GM18520 (cell line): ENCODE measurements around the gene MTMR3.

Experiments
- ATAC-seq: cut with Tn5 transposase; IDR thresholded peaks from one replicate; pipeline ENCODE4 v1.9.1; 2021; ENCODE audit not compliant: unreplicated experiment

Gene MTMR3

DNA sequence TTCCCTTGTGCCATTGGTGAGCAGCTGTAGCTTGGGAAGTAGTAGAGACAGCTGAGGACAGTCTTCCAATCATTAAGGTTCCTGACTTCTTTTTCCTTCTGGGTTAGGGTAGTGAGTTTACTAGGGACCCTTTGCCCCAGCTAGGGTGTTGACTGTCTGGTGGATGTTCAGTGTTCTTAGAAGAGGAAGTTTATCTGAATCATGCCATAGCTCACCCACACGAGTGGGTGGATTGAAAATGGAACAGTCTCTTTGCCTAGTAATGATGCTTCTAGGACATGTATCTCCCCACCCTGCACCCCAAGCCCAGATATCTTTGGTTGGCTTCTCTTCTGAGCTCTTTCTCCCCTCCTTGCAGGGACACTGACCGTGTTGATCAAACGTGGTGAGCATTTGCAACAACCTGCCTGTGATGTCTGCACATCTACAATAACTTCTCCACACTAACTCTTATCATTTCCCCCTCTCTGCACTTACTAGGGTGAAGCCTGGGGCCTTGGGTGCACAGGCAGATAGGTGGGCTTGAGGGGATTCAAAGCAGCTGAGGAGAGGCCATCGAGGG, 140.2 kb downstream of the MTMR3 start:
- no peak for ATAC-seq

DNA sequence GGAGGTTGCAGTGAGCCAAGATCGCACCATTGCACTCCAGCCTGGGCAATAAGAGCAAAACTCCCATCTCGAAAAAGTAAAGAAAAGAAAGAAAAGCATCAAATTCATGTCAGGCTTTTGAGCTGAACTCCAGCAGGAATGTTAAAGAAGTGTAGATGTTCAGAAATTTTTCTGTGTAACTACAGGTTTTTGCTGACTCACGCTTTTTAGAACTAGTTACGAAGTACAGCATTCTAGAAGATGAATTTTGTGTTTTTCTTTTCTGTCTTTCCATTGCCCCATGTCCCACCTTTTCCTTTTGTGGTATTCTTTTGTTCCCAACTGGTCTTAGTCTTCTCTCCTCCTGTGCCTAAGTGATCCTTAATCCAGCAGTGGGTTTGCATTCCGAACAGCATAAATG, 141.3 kb downstream of the MTMR3 start:
- ATAC-seq = no peak

DNA sequence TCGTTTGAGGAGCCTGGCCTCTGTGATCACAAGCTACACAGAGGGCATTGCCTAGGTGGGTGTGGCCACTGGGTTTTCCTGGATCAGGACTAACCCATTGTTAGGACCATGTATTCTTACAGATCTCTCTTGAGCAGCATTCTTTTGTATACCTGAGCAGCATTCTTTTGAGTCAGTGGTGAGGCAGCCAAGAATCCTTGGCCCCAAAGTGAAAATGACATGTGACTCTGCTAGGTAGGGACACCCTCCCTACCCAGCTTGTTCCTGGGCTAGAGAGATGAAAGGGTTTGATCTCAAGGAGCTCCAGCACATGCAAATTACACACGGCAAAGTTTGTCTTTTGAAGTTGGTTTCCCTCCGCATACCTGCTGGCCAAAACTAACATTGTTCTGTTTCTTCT, 142.2 kb downstream of the MTMR3 start:
- ATAC-seq = no peak

DNA sequence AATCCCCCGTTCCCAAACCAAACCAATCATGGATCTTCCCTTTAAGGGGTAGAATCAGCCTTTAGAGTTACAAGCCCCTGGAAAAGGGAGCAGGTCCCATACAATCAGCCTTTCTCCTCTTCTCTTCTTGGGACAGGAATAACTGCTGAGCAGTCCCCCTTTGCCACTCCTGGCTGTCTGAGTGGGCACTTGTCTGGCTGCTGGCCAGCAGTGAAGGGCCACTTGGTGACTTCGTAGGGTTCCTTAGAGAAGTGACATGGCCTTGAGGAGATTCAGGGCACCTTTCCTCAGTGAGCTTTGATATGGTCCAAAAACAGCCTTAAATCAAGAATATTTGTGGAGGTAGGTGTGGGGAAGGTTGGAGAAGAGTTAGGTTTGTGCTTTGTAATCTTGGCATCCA, 143.8 kb downstream of the MTMR3 start:
- ATAC-seq = no peak

DNA sequence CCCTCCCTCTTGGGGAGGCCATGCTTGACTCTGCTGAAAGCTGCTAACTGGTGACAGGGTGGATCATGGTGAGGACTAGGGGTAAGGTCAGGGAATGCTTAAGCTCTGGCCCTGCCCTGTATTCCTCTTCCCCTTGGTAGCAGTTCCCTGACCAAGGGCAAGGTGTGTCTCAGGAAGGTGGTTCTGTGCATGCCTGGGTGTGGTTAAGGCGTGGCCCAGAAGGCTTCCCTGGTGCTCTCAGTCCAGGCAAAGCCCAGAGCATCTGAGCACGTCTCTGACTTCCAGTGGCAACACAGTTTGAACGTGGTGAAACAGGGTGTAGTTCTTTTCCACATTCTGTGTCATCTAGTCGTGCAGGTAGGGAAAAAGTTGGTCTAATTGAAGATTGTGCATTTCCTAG, 144.2 kb downstream of the MTMR3 start:
- no peak for ATAC-seq

DNA sequence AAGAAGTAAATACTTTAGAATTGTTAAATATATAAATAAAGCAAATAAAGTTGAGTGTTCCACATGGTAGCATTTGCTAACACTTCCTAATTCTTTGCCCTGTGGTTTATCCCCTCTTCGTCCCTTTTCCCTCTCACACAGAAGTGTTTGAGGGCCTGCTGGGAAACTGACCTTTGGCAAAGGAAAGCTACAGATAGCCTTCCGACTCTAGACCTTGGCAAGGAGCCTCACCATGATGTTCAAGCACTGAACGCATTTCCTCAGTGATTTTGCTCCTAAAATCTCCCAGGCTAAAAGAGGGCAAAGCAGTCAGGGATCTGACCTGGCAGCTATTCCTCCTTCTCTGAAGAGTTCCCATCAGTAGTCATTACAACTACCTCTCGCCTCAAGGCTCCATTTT, 144.8 kb downstream of the MTMR3 start:
- no peak for ATAC-seq

DNA sequence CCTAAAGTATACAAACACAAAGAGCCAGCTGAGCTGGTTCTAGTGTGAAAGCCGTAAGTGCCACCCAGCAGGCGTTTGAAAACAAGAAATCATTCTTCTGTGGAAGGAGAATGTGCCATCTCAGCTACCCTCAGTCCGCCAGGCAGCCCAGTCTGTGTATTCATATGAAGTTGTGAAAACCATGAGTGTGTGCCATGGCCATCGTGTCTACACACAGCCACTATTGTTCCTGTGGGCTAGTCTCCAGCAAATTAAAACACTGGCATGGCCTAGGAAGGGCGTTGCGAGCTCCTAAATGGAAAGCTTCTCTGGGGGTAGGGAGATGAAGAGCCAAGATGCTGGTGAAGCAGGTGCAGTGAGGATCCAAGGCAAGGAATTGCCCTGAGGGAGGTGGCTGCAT, 145.8 kb downstream of the MTMR3 start:
- ATAC-seq = no peak

DNA sequence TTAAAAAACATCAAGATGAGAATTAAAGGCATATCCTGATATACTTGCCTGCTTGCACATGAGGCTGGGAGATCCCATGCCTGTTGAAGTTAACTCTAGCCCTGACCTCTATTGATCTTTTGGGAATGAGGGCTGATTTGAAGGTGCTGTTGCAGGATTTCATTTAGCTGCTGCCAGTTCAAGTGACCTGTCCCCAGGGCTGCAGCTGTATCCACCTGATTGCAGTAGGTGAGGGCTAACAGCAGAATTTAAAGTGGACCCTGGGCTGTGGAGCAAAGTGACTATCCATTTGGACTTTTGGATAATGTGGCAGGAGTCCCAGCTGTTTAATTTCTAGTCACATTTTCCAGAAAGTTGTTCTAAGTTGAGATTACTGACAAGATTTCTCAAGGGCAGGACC, 146.5 kb downstream of the MTMR3 start:
- ATAC-seq = no peak

DNA sequence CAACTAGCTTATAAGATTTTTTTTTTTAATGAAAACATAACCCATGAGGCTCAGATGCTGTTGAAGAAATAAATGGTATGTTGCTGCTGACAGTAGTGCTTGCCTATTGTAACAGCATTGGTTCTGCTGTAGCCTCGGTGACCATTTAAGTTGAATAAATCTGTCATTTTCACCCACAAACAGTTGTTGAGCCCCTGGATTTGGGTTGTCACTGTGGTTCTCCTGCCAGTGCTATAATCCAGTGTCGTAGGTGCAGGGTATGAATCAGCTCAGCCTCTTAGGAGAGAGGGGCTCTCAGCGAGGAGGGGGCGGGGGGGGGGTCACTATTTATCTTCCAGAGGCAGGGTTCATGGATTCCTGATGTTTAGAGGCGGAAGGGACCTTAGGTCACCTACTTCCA, 147.4 kb downstream of the MTMR3 start:
- no peak for ATAC-seq

DNA sequence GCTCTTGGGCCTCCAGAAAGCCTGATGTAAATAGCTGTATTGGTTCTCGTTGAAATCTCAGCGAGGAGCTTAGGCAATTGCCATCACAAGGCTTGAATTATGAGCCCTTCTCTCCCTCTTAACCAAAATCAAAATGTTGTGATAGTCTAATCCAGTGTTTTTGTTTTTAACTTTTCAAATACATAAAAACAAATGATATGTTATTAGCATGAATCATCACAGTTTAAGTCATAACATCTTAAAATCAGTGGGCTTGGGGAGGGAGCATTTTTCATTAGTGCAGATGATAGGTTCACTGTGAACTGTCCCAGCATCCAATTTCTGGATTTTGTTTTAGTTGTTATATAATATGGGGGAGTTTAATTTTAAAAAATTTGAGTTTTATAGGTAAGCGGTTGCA, 148.4 kb downstream of the MTMR3 start:
- ATAC-seq = no peak

DNA sequence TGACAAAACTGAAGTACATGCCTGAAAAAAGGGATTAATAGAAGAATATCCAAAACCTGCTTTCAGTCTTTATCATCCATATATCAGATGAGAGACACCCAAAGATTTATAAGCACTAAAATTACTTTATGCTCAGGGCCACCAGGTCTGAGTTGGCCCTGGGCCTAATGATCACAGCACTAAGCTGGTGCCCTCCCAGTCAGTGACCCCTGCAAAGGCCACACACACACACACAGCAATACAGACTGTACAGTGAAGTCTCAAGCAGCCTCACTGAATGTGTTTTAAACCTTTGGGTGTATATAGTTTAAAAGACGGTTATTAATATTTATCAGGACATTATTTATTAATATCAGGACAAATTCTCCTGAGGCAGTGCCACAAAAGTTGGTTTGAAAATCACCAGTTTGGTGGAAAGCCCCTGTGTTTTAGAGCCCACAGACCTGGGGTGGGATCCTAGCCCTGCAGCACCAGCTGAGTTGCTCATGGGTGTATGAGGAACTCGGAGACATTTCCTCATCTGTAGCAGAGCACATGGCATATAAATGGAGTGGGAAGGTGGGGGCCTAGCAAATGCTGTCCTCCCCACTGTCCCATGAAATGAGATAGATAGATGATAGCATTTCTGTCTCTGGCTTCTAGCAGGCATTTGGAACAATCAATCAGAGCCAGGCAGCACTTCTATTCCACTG, 148.9 kb downstream of the MTMR3 start:
- no peak for ATAC-seq

DNA sequence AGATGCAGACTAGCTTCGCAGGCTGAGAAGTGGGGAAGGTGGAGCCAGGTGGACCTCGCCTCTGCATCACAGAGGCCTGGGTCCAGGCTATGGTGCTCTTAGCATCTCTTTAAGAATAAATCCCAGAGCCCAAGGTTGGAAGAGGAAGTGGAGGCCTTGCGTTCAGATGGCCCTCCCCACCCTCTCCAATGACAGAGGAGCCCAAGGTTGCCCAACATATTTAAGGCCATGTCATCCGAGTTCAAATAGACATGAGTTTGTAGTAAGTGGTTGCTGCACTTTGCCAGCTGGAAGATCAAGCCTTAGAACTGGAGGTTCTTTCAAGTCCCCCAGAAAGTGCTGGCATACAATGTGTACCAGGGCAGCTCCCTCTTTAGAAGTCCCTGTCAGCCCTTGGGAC, 150.2 kb downstream of the MTMR3 start:
- no peak for ATAC-seq

DNA sequence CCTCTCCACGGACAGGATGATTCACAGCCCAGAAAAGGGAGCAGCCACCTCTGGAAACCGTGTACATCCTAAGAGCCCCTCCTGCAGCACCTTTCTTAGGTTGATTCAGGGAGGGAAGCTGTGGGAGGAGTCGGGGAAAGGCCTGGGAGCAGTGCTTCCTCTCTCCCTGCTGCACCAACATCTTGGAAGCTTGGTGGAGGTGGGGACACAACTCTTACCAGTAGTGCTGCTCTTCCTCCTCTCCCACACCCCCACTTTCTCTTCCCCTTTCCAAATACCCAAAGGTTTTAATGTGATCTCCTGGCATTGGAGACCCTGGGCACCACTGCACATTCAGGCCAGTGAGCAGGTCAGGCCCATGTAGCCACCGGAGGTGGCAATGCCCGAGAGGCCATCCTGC, 150.9 kb downstream of the MTMR3 start:
- no peak for ATAC-seq

DNA sequence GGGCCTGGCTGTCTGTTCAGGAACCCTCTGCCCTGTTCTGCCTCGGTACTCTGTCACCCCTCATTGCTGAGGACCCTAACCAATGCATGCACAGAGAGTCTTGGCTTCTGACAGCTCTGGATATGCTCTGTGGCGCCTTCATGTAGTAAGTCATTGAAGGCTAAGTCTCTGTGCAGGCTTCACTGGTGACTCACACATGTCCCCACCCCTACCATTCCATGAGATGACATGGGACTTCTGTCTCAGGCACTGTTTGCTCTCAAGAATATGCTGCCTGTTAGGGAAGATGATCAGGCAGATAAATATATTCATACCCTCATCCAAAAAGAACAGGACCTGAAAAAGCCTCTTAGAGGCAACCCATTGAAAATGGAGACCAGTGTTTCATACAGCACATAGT, 153.7 kb downstream of the MTMR3 start:
- ATAC-seq = no peak

DNA sequence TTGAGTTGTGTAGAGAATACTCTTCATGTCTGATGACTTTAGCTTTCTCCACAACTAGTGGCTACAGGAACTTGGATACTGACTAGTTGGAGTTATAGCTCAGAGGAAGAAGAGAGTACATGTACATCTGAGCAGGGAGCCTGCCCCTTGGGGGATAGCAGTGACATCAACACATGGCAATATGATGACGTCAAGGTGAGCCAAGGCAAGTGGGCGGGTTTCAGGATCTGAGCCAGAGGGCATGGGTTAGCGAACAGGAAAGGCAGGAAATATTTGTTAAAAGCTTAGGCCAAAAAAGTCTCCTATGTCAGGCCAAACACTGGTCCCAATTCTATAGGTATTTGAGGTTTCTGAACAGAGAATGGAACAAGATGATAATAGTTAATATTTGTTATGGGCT, 155.2 kb downstream of the MTMR3 start:
- ATAC-seq = no peak

DNA sequence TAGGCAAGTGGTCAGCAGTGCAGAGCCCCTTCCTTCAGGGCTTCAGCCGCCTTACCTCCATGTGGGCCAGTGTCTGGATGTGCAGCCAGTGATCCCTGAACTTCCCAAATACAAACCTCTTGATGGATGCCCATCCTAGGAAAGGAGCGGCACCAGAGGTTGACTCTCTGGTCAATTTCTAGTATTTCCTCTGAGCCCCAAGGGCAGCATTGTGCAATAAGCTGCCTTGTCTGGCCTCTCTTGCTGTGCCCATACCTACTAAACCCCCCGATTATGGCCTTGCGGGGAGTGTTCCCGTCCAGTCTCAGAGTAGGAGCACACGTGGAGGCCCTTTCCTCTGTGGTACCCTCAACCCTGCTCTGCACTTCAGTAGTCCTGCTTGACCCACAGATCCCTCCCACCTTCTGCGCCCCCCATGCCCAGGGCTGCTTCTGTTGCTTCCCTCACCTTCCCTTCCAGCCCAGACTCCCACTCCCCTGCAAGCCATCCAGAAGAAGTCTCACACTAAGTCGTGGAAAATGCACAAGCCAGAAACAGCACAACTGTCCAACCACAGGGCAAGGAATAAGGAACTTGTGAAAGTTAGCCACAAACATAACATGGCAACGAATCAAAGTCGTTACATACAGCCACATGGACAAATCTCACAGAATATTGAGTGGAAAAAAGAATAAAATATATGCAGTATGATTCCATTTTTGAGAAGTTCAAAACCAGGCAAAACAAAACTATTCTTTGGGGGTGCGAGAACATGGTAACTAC, 157.7 kb downstream of the MTMR3 start:
- no peak for ATAC-seq

DNA sequence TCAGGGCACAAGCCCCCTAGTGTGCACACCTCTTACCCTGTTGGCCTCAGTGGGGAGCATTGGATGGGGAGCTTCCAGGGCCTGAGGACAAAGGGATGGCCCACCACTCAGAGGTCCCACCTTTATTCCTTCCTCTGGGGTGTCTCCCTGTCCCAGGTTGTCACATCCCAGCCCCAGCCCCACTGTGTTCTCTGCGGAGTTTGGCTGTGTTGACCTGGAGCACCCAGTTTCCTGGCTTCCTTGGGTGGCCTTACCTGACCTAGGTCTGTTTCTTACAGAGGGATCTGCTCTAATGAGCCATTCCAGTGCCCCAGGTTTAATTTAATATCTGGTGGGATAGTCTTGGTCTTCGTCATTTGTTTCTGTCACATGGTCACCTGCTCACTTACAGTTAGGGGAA, 158.5 kb downstream of the MTMR3 start:
- ATAC-seq = no peak

DNA sequence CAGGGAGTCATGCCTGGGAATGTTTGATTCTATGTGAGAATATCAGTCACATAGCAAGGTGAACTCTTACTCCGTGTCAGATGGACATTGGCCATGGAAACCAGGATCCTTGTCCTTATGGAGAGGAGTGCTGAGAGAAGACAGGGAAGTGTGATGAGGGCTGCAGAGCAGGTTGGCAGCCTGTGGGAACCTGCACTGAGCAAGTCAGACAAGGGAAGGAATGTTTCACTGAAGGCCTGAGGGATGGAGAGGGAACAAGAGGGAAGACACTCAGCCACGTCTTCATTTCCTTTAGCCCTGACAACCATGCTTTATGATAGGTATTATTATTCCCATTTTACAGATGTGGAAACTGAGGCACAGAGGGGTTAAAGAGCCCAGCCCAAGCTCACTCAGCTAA, 158.9 kb downstream of the MTMR3 start:
- no peak for ATAC-seq

DNA sequence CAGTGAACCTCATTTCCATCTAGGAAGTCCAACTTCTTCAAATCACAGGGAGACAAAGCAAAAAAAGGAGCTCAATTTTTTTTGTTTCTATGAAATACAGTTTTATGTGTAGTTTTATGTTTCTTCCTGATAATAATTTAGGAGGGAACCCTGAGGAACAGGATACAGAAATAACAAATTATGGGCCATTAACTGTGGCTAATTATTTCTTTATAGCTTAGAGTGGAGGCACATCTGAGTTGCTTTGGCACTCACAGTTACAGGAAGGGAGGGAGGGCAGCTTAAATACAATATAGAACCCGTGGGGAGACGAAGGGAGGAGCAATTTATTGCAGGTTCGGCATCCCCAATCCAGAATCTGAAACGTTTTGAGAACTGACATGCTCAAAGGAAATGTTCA, 160.2 kb downstream of the MTMR3 start:
- ATAC-seq = no peak

DNA sequence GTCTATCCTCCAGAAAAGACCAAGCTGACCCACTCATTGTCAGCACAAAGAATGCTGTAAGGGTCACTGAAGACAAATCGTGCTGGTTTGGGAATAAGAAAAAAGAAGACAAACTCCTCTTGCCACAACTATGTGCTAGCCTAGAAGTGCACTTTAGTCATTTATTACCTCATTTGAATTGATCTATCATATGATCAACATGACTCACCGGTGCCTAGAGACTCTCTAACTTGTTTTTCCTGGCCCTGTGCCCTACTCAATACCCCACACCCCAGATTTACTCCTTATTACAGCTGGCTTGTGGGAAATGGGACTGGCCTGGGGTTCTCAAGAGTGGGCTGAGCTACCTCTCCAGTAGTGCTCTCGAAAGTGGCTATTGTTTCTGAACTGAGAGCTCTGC, 161.4 kb downstream of the MTMR3 start:
- no peak for ATAC-seq

DNA sequence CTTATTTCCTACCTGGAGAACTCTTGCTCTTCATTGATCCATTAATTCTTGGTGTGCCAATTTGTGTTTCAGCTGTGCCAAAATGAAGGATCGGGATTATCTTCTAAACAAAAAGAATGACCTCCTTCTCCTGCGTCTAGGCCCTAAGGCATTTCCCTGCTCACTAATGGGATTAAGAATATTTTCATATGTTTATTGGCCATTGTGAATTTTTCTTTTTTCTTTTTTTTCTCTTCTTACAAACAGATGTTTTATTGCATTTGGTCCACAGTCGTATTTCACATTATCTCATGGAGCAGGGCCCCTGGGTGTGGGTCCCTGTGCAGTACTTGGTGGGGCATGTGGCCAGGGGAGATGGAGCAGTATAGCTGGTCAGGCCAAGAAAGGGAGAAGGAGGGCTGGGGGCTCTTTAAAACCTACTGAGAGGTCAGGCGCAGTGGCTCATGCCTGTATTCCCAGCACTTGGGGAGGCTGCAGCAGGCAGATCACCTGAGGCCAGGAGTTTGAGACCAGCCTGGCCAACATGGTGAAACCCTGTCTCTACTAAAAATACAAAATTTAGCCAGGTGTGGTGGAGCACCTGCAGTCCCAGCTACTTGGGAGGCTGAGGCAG, 162.0 kb downstream of the MTMR3 start:
- ATAC-seq = no peak

DNA sequence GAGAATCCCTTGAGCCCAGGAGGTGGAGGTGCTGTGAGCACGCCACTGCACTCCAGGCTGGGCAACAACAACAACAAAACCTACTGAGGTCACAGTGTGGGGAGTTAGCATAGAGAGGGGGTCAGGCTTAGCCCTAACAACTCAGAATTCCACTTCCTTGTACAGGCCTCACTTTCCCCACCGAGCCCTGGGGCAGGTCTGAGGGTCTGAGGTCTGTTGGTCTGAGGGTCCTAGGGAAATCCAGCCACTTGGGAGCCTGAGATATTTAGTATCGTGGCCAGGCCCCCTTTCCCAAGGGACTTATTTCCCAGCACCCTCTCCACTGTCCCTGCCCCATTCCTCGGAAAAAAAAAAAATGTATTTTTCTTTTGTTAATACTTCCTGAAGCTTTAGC, 162.5 kb downstream of the MTMR3 start:
- no peak for ATAC-seq
